Stimulated activated CD4-positive, alpha-beta T cell treated with anti-CD3 and anti-CD28 coated beads, TNF-alpha, amount 100 ng/mL, for 1 hour (primary cell): ENCODE data around the gene LZTR1.

ENCODE experiments used
- DNase-seq, 3 donors: peaks; one replicate each; pipeline ENCODE4 v3.0.0-alpha.2; 2020; ENCODE audit warnings: low read depth in 3 of 3, low spot score in 1 of 3

The LZTR1 gene

GRCh38 chr22:20979940-20980453 lies 2.1 kb upstream of the LZTR1 start:
- no peak for DNase-seq

GRCh38 chr22:20980523-20980922 lies 1.6 kb upstream of the LZTR1 start:
- DNase-seq: no peak

- no peak for DNase-seq
These were observed 967 bp upstream of the LZTR1 start for GRCh38 chr22:20980938-20981722.

GRCh38 chr22:20982563-20982882 lies 426 bp downstream of the LZTR1 start:
- DNase-seq: no peak

GRCh38 chr22:20983081-20983771 lies 1.1 kb downstream of the LZTR1 start:
- no peak for DNase-seq

- DNase-seq: no peak
These were observed 3.6 kb downstream of the LZTR1 start for GRCh38 chr22:20985720-20986119.

GRCh38 chr22:20986365-20986764 lies 4.3 kb downstream of the LZTR1 start:
- DNase-seq: no peak

GRCh38 chr22:20987375-20987774 lies 5.3 kb downstream of the LZTR1 start:
- no peak for DNase-seq

- DNase-seq: no peak
These were observed 6.7 kb downstream of the LZTR1 start for GRCh38 chr22:20988573-20989322.

- no peak for DNase-seq
These were observed 7.4 kb downstream of the LZTR1 start for GRCh38 chr22:20989323-20990138.

GRCh38 chr22:20990184-20991180 lies 8.4 kb downstream of the LZTR1 start:
- no peak for DNase-seq

GRCh38 chr22:20991252-20992055 lies 9.4 kb downstream of the LZTR1 start:
- DNase-seq: no peak

GRCh38 chr22:20992056-20992442 lies 10.0 kb downstream of the LZTR1 start:
- no peak for DNase-seq

GRCh38 chr22:20992456-20993303 lies 10.6 kb downstream of the LZTR1 start:
- DNase-seq: no peak

- DNase-seq: no peak
These were observed 11.4 kb downstream of the LZTR1 start for GRCh38 chr22:20993304-20994127.

- no peak for DNase-seq
These were observed 12.2 kb downstream of the LZTR1 start for GRCh38 chr22:20994128-20994901.

GRCh38 chr22:20994902-20995241 lies 12.8 kb downstream of the LZTR1 start:
- no peak for DNase-seq
